HG02870 (cell line): Measurements from ENCODE around the gene CCDC3.

ENCODE experiments used
- ATAC-seq: cut with Tn5 transposase; IDR thresholded peaks from one replicate; pipeline ENCODE4 v1.9.1; 2021; ENCODE audit warnings: mild to moderate bottlenecking, moderate library complexity; ENCODE audit not compliant: unreplicated experiment

Gene CCDC3

GRCh38 chr10:12846718-12847117 is 154.8 kb downstream of the CCDC3 start:
- ATAC-seq, result no peak
